Prostate gland (tissue), 2 donors: ENCODE results near the gene COMMD4. TPM values are rescaled to one million over a fixed set of nuclear protein-coding genes. Genes with fewer than 3 reads are reported as not detected.
A peak's percentile ranks its signal among the peaks of the same experiment; 100 is the strongest.

ENCODE experiments used
- DNase-seq: peaks from one replicate; pipeline ENCODE4 v3.0.0-alpha.2; 2019; ENCODE audit warnings: low spot score
- H3K27ac ChIP-seq, 2 donors: fragments of 200-600 bp; sonication (generic); 2 replicates each; pipeline ENCODE4 v1.5.1; 2017 to 2019
- H3K27me3 ChIP-seq: fragments of 200-600 bp; sonication (generic); replicated peaks from 2 replicates; pipeline ENCODE4 v1.5.1; 2019; ENCODE audit not compliant: insufficient read depth
- H3K36me3 ChIP-seq, 2 donors: fragments of 200-600 bp; sonication (generic); 1 replicate in 1 of 2; 2 replicates in 1 of 2; pipeline versions ENCODE4 v1.5.1 to v1.8.1; 2017 to 2019
- H3K4me1 ChIP-seq: fragments of 200-600 bp; sonication (generic); replicated peaks from 2 replicates; pipeline ENCODE4 v1.5.1; 2019
- H3K4me3 ChIP-seq, 2 donors: fragments of 200-600 bp; sonication (generic); 2 replicates each; pipeline ENCODE4 v1.5.1; 2017 to 2019
- H3K9me3 ChIP-seq: fragments of 200-600 bp; sonication (generic); 2 replicates; pipeline ENCODE4 v1.5.1; 2017
- CTCF ChIP-seq, 4 experiments: fragments of 200-600 bp in 2 of 4; fragments of 450-650 bp in 2 of 4; sonication (generic) in 2 of 4; IDR thresholded peaks; 1 replicate in 3 of 4; 2 replicates in 1 of 4; pipeline ENCODE4 v1.5.1; 2016 to 2019; ENCODE audit warnings: antibody characterized with exemption in 4 of 4, mild to moderate bottlenecking in 2 of 4, moderate library complexity in 2 of 4
- POLR2A ChIP-seq: fragments of 450-650 bp; IDR thresholded peaks from one replicate; pipeline ENCODE4 v1.6.1; 2016; ENCODE audit warnings: antibody characterized with exemption, mild to moderate bottlenecking
- POLR2AphosphoS5 ChIP-seq: sonication (generic); formaldehyde crosslinking; IDR thresholded peaks from one replicate; pipeline ENCODE4 v1.6.1; 2017; ENCODE audit warnings: antibody characterized with exemption
- WGBS: methylation state at CpG from one replicate; pipeline ENCODE4 v1.1.5; 2018; 5-methylcytosine and 5-hydroxymethylcytosine counted together
- intact Hi-C: fragments of 100-400 bp; cut with DNase I; formaldehyde crosslinking; loops from one replicate; pipeline ENCODE4 v1.14.2; 2022
- total RNA-seq, 2 donors: library from RNA; depleted of rRNA; stranded (reverse); fragments of >200 nt; gene quantifications; one replicate each; pipeline ENCODE4 v1.1.0, GENCODE V29; 2016

Gene COMMD4
- total RNA-seq, 2 donors from 2014 or later, result 100 to 116 TPM

- no peak overlapping the region for H3K4me3 ChIP-seq
- H3K27ac ChIP-seq, result no peak overlapping the region
- no peaks in the 10 kb centered on the region for H3K27me3 ChIP-seq
- intact Hi-C loops, result loop anchor here (5.0 kb wide), 1 partner anchor 272 kb away; no protein-coding TSS in a partner anchor
- H3K4me1 ChIP-seq, result peaks cover 4% of the 10 kb centered on the region
- no peaks in the 10 kb centered on the region for H3K9me3 ChIP-seq
- TF ChIP-seq POLR2A, result no peak
- TF ChIP-seq CTCF (IDR thresholded peaks at IDR 0.05), result no peak
- TF ChIP-seq POLR2AphosphoS5, result no peak
- H3K36me3 ChIP-seq, result peaks cover 0 to 6% of the 10 kb centered on the region in 2 donors
- 94% methylated on average over 6 of the region's 6 CpGs for WGBS
- DNase-seq, result no peak
These were observed 29.0 kb downstream of the COMMD4 start for GRCh38 chr15:75364881-75365280.

GRCh38 chr15:75366163-75366562 lies 30.3 kb downstream of the COMMD4 start:
- H3K4me3 ChIP-seq, result no peak overlapping the region
- H3K27ac ChIP-seq, result no peak overlapping the region
- intact Hi-C loops, result loop anchor here (5.0 kb wide), 1 partner anchor 271 kb away; no protein-coding TSS in a partner anchor
- no peaks in the 10 kb centered on the region for H3K9me3 ChIP-seq
- WGBS, result 96% methylated on average over 3 of the region's 3 CpGs
- DNase-seq, result no peak
- TF ChIP-seq POLR2AphosphoS5, result no peak
- TF ChIP-seq CTCF (IDR thresholded peaks at IDR 0.05), result no peak
- TF ChIP-seq POLR2A, result no peak
- H3K36me3 ChIP-seq, result peaks cover 0 to 6% of the 10 kb centered on the region in 2 donors
- no peaks in the 10 kb centered on the region for H3K27me3 ChIP-seq
- H3K4me1 ChIP-seq, result peaks cover 4% of the 10 kb centered on the region

- Histone ChIP-seq H3K9me3 (no peaks in the 10 kb centered on the region), H3K36me3 (peaks cover 0 to 6% of the 10 kb centered on the region in 2 donors), H3K4me1 (peaks cover 4% of the 10 kb centered on the region), H3K4me3 (no peak overlapping the region), H3K27me3 (no peaks in the 10 kb centered on the region), H3K27ac (no peak overlapping the region)
- no peak for DNase-seq
- TF ChIP-seq POLR2AphosphoS5, result no peak
- TF ChIP-seq CTCF (IDR thresholded peaks at IDR 0.05), result no peak
- no peak for TF ChIP-seq POLR2A
- intact Hi-C loops, result loop anchor here (5.0 kb wide), 1 partner anchor 270 kb away; no protein-coding TSS in a partner anchor
These were observed 31.1 kb downstream of the COMMD4 start for GRCh38 chr15:75367006-75367405.

- TF ChIP-seq POLR2AphosphoS5 (no peak), CTCF (IDR thresholded peaks at IDR 0.05) (no peak), POLR2A (no peak)
- intact Hi-C loops, result loop anchor here (5.0 kb wide), 1 partner anchor 270 kb away; no protein-coding TSS in a partner anchor
- Histone ChIP-seq H3K4me1 (peaks cover 4% of the 10 kb centered on the region), H3K27me3 (no peaks in the 10 kb centered on the region), H3K27ac (peak overlapping the region; percentile 94 to 95), H3K36me3 (peaks cover 0 to 6% of the 10 kb centered on the region in 2 donors), H3K9me3 (no peaks in the 10 kb centered on the region), H3K4me3 (peak overlapping the region; percentile 74 to 83)
- WGBS, result 35% methylated on average over 7 of the region's 7 CpGs
- no peak for DNase-seq
These were observed 31.6 kb downstream of the COMMD4 start for GRCh38 chr15:75367406-75367912.
